SK-N-SH treated with all-trans-retinoic acid at 6 μM for 48 hours (cell line): ENCODE measurements around the gene DENR.

Experiments used
- ATAC-seq: fragments of 200-7000 bp; cut with Tn5 transposase; 3 replicates; pipeline ENCODE4 v1.9.1; 2020; ENCODE audit warnings: mild to moderate bottlenecking, moderate library complexity
- ARNTL ChIP-seq: fragments of 450-650 bp; formaldehyde crosslinking; IDR thresholded peaks from 2 replicates; pipeline ENCODE4 v1.5.0; 2020; ENCODE audit warnings: low read depth, mild to moderate bottlenecking, moderate library complexity, borderline replicate concordance
- BACH2 ChIP-seq: fragments of 250-450 bp; sonication (Bioruptor Pico); IDR thresholded peaks from 2 replicates; pipeline ENCODE4 v1.9.0; 2021; ENCODE audit warnings: mild to moderate bottlenecking, borderline replicate concordance
- CREB5 ChIP-seq: fragments of 250-450 bp; sonication (Bioruptor Pico); IDR thresholded peaks from 2 replicates; pipeline ENCODE4 v1.5.1; 2020; ENCODE audit warnings: low read depth, mild to moderate bottlenecking, moderate library complexity
- CSDC2 ChIP-seq: fragments of 250-450 bp; sonication (Bioruptor Pico); IDR thresholded peaks from 2 replicates; pipeline ENCODE4 v1.5.0; 2020; ENCODE audit warnings: mild to moderate bottlenecking, moderate library complexity
- ESRRG ChIP-seq: fragments of 250-450 bp; sonication (Bioruptor Pico); IDR thresholded peaks from 2 replicates; pipeline ENCODE4 v1.6.1; 2021; ENCODE audit warnings: mild to moderate bottlenecking
- GLIS3 ChIP-seq: fragments of 250-450 bp; sonication (Bioruptor Pico); IDR thresholded peaks from 2 replicates; pipeline ENCODE4 v1.5.0; 2020; ENCODE audit warnings: mild to moderate bottlenecking, moderate library complexity
- OSR1 ChIP-seq: fragments of 250-450 bp; sonication (Bioruptor Pico); IDR thresholded peaks from 2 replicates; pipeline ENCODE4 v1.8.0; 2022; ENCODE audit warnings: moderate library complexity, mild to moderate bottlenecking, inconsistent platforms
- PATZ1 ChIP-seq: fragments of 250-450 bp; sonication (Bioruptor Pico); IDR thresholded peaks from 2 replicates; pipeline ENCODE4 v1.8.0; 2020; ENCODE audit warnings: mild to moderate bottlenecking, moderate library complexity, borderline replicate concordance
- POU6F1 ChIP-seq: fragments of 250-450 bp; sonication (Bioruptor Pico); IDR thresholded peaks from 2 replicates; pipeline ENCODE4 v1.8.0; 2021; ENCODE audit warnings: low read depth, mild to moderate bottlenecking, moderate library complexity, borderline replicate concordance
- PPARA ChIP-seq: fragments of 250-450 bp; sonication (Bioruptor Pico); IDR thresholded peaks from 2 replicates; pipeline ENCODE4 v1.5.0; 2020; ENCODE audit warnings: mild to moderate bottlenecking, borderline replicate concordance
- SNAI2 ChIP-seq: fragments of 250-450 bp; sonication (Bioruptor Pico); IDR thresholded peaks from 2 replicates; pipeline ENCODE4 v1.5.0; 2020; ENCODE audit warnings: mild to moderate bottlenecking, moderate library complexity
- TCF4 ChIP-seq: fragments of 250-450 bp; sonication (Bioruptor Pico); IDR thresholded peaks from 2 replicates; pipeline ENCODE4 v1.8.0; 2021; ENCODE audit warnings: mild to moderate bottlenecking, moderate library complexity, borderline replicate concordance
- TOX ChIP-seq: fragments of 250-450 bp; sonication (Bioruptor Pico); IDR thresholded peaks from 2 replicates; pipeline ENCODE4 v1.8.0; 2021; ENCODE audit warnings: mild to moderate bottlenecking, moderate library complexity, borderline replicate concordance
- TSHZ2 ChIP-seq: fragments of 250-450 bp; sonication (Bioruptor Pico); IDR thresholded peaks from 2 replicates; pipeline ENCODE4 v1.5.0; 2020; ENCODE audit warnings: mild to moderate bottlenecking, moderate library complexity
- ZFP3 ChIP-seq: fragments of 250-450 bp; sonication (Bioruptor Pico); IDR thresholded peaks from 2 replicates; pipeline ENCODE4 v1.5.0; 2020; ENCODE audit warnings: mild to moderate bottlenecking, moderate library complexity
- ZFP30 ChIP-seq: fragments of 450-650 bp; formaldehyde crosslinking; IDR thresholded peaks from 2 replicates; pipeline ENCODE4 v1.5.0; 2022; ENCODE audit warnings: mild to moderate bottlenecking, moderate library complexity
- ZNF565 ChIP-seq: fragments of 450-650 bp; formaldehyde crosslinking; conservative IDR thresholded peaks from 2 replicates; pipeline ENCODE4 v1.5.0; 2020; ENCODE audit warnings: low read depth, mild to moderate bottlenecking, moderate library complexity
- ZNF70 ChIP-seq: fragments of 450-650 bp; formaldehyde crosslinking; IDR thresholded peaks from 2 replicates; pipeline ENCODE4 v1.5.0; 2020; ENCODE audit warnings: mild to moderate bottlenecking, moderate library complexity
- ZNF8 ChIP-seq: fragments of 450-650 bp; formaldehyde crosslinking; IDR thresholded peaks from 2 replicates; pipeline ENCODE4 v1.5.0; 2020; ENCODE audit warnings: mild to moderate bottlenecking, moderate library complexity

The DENR gene

GRCh38 chr12:122732611-122733010 is 20.0 kb upstream of the DENR start:
- ATAC-seq: no peak
- TF ChIP-seq SNAI2 (CRISPR knock-in tag) (no peak), ZNF8 (no peak), ARNTL (CRISPR knock-in tag) (no peak), PATZ1 (CRISPR knock-in tag) (no peak), CREB5 (CRISPR knock-in tag) (no peak), CSDC2 (CRISPR knock-in tag) (no peak), ZNF70 (CRISPR knock-in tag) (no peak)

GRCh38 chr12:122738571-122738970 is 14.1 kb upstream of the DENR start:
- TF ChIP-seq POU6F1 (CRISPR knock-in tag) (no peak), ZFP3 (CRISPR knock-in tag) (no peak), ZFP30 (CRISPR knock-in tag) (no peak)
- TF ChIP-seq, all 23 proteins: peak for 0
- ATAC-seq: no peak

- no peak for ATAC-seq
- TF ChIP-seq OSR1 (CRISPR knock-in tag) (no peak), TSHZ2 (CRISPR knock-in tag) (no peak), CREB5 (CRISPR knock-in tag) (no peak), ESRRG (CRISPR knock-in tag) (no peak), PATZ1 (CRISPR knock-in tag) (no peak), GLIS3 (CRISPR knock-in tag) (no peak), ARNTL (CRISPR knock-in tag) (no peak), PPARA (CRISPR knock-in tag) (no peak), BACH2 (CRISPR knock-in tag) (no peak), TOX (CRISPR knock-in tag) (no peak), TCF4 (CRISPR knock-in tag) (no peak), ZNF8 (no peak), ZFP3 (CRISPR knock-in tag) (no peak), ZNF565 (CRISPR knock-in tag) (no peak), POU6F1 (CRISPR knock-in tag) (no peak)
- TF ChIP-seq, all 23 proteins: peak for 0
Measured at GRCh38 chr12:122740351-122740750, 12.3 kb upstream of the DENR start.
